ENCODE results near the gene DIO1. TPM values are rescaled to one million over a fixed set of nuclear protein-coding genes. Genes with fewer than 3 reads are reported as not detected.

Gene DIO1
- total RNA-seq, 4 donors from 2014 or later, result not detected

DNA sequence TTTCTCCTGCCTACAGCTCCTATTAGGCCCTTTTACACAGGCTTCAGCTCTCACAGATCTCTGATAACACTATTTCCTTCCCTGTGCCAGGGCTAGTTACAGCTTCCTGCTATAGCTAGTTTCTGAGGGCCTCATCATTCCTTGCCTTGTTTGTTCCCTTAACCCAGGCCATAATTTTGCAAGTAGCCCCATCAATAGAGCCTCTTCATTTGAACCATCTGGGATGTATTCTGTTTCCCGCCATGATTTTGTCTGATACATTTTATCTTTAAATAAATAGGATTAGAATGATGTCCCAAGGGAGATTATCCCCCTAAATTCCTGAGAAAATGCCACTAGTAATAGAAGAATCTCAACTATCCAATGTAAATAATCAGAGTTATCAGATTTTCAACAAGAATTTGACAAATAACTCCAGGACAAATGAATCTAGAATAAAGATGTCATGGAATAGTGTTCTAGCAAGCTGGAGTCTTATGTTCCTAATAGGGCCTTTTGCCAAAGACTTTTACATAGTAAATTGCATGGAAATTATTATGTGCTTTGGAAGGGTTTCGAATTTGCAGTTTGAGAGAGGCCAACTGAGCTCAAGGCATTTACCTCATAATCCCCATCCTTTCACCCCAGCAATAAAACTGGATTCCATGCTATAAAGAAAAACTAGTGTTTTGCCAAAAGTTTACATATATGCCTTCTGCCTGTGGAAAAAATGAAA, 35.4 kb downstream of the DIO1 start:
- no peak for DNase-seq
- no peaks in the 10 kb centered on the region for H3K4me1 ChIP-seq
- WGBS, 2 donors, result 77 to 81% methylated on average over 2 of the region's 2 CpGs
- peaks cover 0 to 10% (median 0%) of the 10 kb centered on the region in 3 donors for H3K9me3 ChIP-seq
- intact Hi-C loops (cut with DNase I), result no loop called here
- H3K36me3 ChIP-seq, result peaks cover 0 to 71% (median 5%) of the 10 kb centered on the region in 3 donors
- TF ChIP-seq, protein P1, sequence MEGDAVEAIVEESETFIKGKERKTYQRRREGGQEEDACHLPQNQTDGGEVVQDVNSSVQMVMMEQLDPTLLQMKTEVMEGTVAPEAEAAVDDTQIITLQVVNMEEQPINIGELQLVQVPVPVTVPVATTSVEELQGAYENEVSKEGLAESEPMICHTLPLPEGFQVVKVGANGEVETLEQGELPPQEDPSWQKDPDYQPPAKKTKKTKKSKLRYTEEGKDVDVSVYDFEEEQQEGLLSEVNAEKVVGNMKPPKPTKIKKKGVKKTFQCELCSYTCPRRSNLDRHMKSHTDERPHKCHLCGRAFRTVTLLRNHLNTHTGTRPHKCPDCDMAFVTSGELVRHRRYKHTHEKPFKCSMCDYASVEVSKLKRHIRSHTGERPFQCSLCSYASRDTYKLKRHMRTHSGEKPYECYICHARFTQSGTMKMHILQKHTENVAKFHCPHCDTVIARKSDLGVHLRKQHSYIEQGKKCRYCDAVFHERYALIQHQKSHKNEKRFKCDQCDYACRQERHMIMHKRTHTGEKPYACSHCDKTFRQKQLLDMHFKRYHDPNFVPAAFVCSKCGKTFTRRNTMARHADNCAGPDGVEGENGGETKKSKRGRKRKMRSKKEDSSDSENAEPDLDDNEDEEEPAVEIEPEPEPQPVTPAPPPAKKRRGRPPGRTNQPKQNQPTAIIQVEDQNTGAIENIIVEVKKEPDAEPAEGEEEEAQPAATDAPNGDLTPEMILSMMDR (IDR thresholded peaks at IDR 0.05), result no peak
- TF ChIP-seq POLR2A (IDR thresholded peaks at IDR 0.05), result no peak
- H3K27me3 ChIP-seq, result no peaks in the 10 kb centered on the region
- no peak overlapping the region for H3K27ac ChIP-seq
- H3K4me3 ChIP-seq, result no peak overlapping the region

GRCh38 chr1:53930932-53931331, 36.9 kb downstream of the DIO1 start:
- intact Hi-C loops (cut with DNase I), result no loop called here
- H3K27ac ChIP-seq, result no peak overlapping the region
- no peaks in the 10 kb centered on the region for H3K4me1 ChIP-seq
- peaks cover 0 to 16% (median 0%) of the 10 kb centered on the region in 3 donors for H3K9me3 ChIP-seq
- H3K27me3 ChIP-seq, result no peaks in the 10 kb centered on the region
- peaks cover 0 to 72% (median 5%) of the 10 kb centered on the region in 3 donors for H3K36me3 ChIP-seq
- TF ChIP-seq, protein P1 (IDR thresholded peaks at IDR 0.05), result no peak
- TF ChIP-seq POLR2A (IDR thresholded peaks at IDR 0.05), result no peak
- H3K4me3 ChIP-seq, result no peak overlapping the region
- no peak for DNase-seq
- 85 to 91% methylated on average over 3 of the region's 3 CpGs for WGBS, 2 donors

GRCh38 chr1:53931523-53931922, 37.5 kb downstream of the DIO1 start:
- peaks cover 0 to 72% (median 5%) of the 10 kb centered on the region in 3 donors for H3K36me3 ChIP-seq
- TF ChIP-seq POLR2A (IDR thresholded peaks at IDR 0.05), result no peak
- TF ChIP-seq, protein P1 (IDR thresholded peaks at IDR 0.05), result no peak

GRCh38 chr1:53934170-53934765, 40.3 kb downstream of the DIO1 start:
- 100% methylated on average over 1 of the region's 1 CpG for WGBS, 2 donors
- no peak overlapping the region for H3K27ac ChIP-seq
- intact Hi-C loops (cut with DNase I), result no loop called here
- peaks cover 0 to 16% (median 0%) of the 10 kb centered on the region in 3 donors for H3K9me3 ChIP-seq
- H3K27me3 ChIP-seq, result no peaks in the 10 kb centered on the region
- no peak for TF ChIP-seq POLR2A (IDR thresholded peaks at IDR 0.05)
- TF ChIP-seq, protein P1 (IDR thresholded peaks at IDR 0.05), result no peak
- no peak for DNase-seq
- no peaks in the 10 kb centered on the region for H3K4me1 ChIP-seq
- H3K36me3 ChIP-seq, result peaks cover 0 to 66% (median 3%) of the 10 kb centered on the region in 3 donors
- H3K4me3 ChIP-seq, result no peak overlapping the region

More at GRCh38 chr1:53931523-53931922, 37.5 kb downstream of the DIO1 start:
- no peaks in the 10 kb centered on the region for H3K4me1 ChIP-seq
- WGBS, 2 donors, result 94 to 100% methylated on average over 2 of the region's 2 CpGs
- no peaks in the 10 kb centered on the region for H3K27me3 ChIP-seq
- DNase-seq, result no peak
- intact Hi-C loops (cut with DNase I), result no loop called here
- H3K27ac ChIP-seq, result no peak overlapping the region
- no peak overlapping the region for H3K4me3 ChIP-seq
- H3K9me3 ChIP-seq, result peaks cover 0 to 16% (median 0%) of the 10 kb centered on the region in 3 donors

- intact Hi-C loops (cut with DNase I), result loop anchor here (5.0 kb wide), 1 partner anchor 39 kb away; no protein-coding TSS in a partner anchor
- Histone ChIP-seq H3K27me3 (no peaks in the 10 kb centered on the region), H3K9me3 (peaks cover 0 to 16% (median 0%) of the 10 kb centered on the region in 3 donors), H3K27ac (no peak overlapping the region), H3K4me3 (no peak overlapping the region), H3K4me1 (peaks cover 0 to 5% (median 0%) of the 10 kb centered on the region in 3 donors), H3K36me3 (peaks cover 0 to 63% (median 3%) of the 10 kb centered on the region in 3 donors)
- TF ChIP-seq, protein P1 (IDR thresholded peaks at IDR 0.05), result no peak
- TF ChIP-seq POLR2A (IDR thresholded peaks at IDR 0.05), result no peak
- DNase-seq, result no peak
- WGBS, 2 donors, result 89 to 96% methylated on average over 1 of the region's 1 CpG
These were observed 42.4 kb downstream of the DIO1 start for GRCh38 chr1:53936430-53936829.
